HG03135 (cell line): Measurements from ENCODE around the gene PHLDA3.
"Not testable (repeated sequence)": the region's sequence is repeated elsewhere in the genome, so short reads cannot be mapped to it uniquely, and the experiment has no call there.

ENCODE experiments used
- ATAC-seq: cut with Tn5 transposase; IDR thresholded peaks from one replicate; pipeline ENCODE4 v1.9.1; 2021; ENCODE audit warnings: mild to moderate bottlenecking, moderate library complexity; ENCODE audit not compliant: unreplicated experiment

The PHLDA3 gene

DNA sequence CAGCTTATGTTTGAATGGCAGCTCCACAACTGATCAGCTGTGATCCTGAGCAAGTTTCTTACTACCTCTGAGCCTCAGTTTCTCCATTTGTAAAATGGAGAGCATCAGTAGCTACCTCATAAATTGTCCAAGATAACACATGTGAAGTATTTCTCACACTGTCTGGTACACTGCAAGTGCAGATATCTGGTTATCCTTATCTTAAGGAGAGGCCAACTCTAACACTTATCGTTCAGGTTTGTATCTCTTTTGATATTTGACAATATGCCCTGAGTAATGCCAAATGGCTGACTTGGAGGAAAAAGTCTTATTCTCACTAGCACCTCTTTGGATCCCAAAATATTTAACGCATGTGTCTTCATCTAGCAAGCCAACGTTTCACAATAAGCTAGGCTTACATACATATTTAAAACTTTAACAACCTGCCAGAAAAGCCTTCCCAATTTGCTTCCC lies 35.2 kb upstream of the PHLDA3 start:
- no peak for ATAC-seq

DNA sequence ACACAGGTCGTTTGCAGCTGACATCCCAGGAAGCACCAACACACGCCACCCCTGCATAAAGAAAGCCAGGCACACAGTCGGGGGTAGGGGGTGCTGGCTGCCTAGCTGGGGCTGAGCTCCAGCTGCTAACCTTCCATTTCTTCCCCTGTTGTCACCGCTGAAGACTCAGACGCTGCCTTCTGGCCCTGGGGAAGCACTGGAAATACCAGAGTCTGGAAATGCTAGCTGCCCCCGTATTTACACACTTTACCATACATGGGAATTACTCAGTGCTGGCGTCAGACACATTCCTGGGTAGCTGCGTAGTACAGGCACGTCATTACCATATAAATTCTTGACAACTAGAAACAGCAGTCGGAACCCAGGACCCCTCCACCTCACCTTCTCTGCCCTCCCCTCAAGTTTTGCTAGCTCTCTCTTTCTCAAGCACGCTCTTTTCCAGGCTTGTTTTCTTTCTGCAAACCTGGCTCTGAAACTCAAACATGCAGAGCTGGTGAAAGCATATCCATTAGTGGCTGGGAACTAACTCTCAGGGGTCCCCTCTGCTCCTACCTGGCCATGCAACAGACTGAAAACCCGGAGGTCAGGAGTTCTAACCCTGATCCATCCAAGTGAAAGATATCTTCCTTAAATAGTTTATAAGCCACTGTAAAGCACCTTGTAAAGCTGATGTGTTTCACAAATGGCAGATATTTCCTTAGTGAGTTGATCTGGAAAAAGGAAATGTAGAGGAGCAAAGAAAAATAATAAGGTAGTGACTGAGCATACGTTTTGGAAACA lies 34.6 kb upstream of the PHLDA3 start:
- ATAC-seq = no peak

DNA sequence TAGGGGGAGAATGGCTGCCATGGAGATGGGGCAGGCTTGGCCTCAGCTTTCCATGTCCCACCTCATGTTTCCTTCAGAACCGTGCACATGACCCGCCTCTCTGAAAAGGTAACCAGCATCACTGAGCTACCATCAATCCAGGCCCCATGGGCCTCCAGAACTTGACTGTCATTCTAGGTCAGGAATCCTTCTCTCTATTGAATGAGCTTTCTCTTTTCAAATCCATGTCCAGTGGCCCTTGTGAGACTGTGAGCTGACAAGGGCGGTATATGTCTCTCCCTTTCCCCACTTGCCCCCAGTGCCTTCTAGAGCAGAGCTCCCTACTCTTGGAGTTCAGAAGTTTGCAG lies 33.5 kb upstream of the PHLDA3 start:
- ATAC-seq = no peak

DNA sequence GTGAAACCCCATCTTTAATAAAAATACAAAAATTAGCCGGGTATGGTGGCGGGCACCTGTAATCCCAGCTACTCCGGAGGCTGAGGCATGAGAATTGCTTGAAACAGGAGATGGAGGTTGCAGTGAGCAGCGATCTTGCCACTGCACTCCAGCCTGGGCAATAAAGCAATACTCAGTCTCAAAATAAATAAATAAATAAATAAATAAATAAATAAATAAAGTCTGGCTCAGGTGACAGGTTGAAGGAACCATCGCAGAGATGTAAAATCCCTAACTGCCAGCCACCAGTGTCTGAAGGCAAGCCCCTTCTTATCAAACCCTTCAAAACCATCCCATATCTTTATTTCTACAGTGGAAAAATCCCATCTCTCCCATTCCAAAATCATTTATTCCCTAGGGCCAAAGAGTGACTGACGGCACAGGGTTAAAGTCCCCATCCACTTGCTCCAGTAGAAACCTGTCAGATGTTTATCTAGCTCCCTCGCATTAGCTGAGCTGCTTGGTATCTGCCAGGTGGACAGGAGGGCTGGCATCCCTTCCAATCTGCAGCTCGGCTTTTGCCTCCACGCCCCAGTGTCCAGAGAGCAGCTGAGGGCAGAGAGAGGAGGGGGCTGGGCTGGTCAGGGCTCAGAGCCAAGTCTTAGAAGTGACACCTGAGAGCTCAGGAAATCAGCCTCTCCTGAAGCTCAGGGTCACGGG lies 33.0 kb upstream of the PHLDA3 start:
- no peak for ATAC-seq

DNA sequence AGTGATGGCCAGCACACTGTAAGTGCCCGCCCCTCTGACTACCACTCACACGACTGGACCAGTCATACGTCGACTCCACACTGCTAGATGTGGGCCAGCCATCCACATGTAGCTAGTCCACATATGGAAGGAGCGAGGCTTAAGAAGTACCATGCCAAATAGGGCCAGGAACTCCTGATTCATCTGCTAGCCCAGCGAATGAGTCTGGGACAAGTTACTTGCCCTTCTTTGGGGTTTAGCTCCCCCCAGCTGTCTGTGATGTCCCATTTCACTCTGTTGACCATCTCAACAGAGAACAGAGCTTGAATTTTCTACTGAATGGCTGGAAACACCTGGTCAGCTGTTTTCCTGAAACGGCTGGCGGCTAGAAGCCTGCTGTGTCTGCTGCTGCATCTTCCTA lies 32.2 kb upstream of the PHLDA3 start:
- ATAC-seq = no peak

DNA sequence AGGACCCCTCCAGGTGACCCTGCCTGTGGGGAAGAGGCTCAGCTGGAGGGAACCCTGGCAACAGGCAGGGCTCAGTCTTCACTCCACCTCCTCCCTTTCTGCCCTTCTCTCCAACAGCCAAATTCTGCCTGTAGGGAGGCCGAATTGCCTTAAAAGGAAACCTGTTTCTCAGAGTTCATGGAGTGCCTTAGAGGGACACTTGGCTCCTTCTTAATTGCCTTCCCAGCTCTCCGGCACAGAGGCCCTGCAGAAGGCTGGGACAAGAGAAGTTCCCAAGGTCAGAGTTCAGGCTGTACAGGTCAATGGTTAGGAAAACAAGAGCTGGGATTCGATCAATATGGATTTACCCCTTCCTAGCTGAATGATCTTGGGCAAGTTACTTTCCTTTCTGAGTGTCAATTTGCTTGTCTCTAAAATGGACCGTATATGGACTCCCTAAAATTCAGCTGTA lies 31.7 kb upstream of the PHLDA3 start:
- no peak for ATAC-seq

DNA sequence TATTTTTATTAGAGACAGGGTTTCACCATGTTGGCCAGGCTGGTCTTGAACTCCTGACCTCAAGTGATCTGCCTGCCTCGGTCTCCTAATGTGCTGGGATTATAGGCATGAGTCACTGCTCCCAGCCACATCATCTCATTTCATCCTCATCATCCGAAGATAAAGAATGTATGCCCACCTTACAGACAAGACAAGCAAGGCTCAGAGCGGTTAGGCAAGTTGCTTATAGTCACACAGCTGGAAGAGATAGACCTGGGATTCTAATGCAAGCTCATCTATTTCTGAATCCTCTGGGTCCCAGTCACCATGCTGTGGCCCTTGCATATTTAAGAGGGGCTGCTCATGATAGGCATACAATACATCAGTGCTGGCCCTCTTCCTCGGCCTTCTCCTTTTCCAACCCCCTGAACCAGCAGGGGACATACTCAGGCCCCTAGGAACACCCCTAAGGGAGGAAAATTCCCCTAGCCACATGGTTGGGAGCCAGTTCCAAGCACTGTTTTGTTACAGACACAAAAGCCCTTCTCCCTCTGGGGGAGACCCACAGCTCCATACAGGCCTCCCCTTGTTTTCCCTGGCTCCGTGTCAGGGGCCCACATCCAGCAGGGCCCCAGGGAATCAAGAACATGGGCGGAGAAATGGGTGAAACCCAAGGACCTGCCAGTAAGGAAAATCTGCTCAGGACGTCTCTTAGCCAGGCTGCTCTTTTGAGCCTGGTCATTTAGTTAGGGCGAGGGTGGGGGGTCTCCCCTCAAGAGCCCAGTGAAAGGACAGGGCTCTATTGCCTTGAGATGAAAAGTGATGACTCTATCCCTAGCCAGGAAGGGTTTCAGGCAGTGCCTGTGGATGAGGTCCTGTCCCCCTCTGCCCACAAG lies 31.0 kb upstream of the PHLDA3 start:
- no peak for ATAC-seq

DNA sequence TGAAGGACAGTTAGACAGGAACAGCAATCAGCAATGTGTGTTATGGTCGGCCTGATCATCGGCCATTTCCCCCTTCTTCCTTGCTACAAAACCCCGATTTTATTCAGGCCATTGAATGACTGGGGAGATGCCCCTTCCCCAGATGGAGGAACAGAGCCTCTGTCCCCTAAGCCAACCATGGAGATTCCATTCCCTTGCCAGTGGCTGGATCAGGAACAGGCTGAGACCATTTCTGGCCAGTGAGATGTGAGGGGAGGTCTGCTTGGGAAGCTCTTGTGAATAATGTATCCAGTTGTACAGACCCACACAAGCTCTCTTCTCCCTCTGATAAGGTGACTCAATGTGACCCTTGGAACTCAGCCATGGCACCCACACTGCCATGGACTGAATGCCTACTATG lies 30.2 kb upstream of the PHLDA3 start:
- ATAC-seq = no peak

DNA sequence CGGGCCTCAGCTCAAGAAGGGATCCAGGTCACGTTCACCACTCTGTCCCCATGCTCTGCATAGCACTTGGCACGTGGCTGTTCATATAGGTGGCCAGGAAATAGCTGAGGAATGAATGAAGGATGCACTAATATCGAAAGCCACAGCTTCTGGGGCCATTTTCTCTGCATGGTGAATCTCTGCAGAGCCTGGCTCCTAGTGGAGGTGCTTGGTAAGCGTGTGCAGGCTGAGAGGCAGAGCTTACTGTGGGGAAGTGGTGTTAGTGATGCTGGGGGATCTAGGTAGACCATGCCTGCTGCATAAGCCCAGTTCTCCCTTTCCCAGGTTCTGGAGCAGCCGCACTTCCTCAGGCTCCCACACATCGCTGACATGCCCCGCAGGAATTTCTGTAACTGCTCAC lies 29.6 kb upstream of the PHLDA3 start:
- ATAC-seq = no peak

DNA sequence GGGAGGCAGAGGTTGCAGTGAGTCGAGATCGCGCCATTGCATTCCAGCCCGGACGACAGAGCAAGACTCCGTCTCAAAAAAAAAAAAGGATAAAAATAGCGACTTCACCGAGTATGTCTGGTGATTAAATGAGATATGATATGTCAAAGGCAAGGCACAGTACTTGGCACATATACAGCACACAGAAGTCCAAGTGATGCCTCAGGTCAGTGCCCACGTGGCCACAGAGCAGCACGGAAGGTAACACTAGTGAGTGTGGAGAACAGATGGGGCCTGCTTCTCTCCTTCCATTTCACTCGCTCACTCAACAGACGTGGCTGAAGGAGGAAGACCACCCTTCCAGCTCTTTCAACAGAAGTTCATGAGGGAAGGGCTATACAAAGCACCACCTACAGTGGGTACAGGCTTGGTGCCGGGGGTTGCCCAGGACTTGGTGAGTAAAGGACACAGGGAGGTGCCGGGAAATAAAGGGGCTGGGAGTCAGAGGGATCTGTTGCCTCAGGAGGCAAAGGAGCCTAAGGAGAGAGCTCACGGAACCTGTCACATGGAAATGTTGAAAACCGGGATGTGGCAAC lies 29.0 kb upstream of the PHLDA3 start:
- ATAC-seq = no peak

DNA sequence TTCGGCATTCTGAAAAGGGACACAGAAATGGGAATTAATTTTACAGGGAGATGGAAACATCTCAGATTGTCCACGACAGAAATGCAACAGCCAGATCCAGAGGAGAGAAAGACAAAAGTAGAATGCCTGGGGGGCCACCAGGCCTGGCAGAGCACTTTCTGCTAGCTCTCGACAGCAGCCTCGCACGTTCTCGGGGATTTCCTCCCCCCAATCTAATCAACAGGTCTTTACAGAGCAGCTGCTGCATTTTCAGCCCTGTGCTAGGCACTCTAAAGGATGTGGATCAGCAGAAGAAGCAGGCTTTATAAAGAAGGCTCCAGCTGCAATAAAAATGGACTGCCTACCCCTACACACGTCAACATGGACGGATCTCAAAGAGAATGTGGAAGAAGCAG lies 27.3 kb upstream of the PHLDA3 start:
- ATAC-seq = no peak

DNA sequence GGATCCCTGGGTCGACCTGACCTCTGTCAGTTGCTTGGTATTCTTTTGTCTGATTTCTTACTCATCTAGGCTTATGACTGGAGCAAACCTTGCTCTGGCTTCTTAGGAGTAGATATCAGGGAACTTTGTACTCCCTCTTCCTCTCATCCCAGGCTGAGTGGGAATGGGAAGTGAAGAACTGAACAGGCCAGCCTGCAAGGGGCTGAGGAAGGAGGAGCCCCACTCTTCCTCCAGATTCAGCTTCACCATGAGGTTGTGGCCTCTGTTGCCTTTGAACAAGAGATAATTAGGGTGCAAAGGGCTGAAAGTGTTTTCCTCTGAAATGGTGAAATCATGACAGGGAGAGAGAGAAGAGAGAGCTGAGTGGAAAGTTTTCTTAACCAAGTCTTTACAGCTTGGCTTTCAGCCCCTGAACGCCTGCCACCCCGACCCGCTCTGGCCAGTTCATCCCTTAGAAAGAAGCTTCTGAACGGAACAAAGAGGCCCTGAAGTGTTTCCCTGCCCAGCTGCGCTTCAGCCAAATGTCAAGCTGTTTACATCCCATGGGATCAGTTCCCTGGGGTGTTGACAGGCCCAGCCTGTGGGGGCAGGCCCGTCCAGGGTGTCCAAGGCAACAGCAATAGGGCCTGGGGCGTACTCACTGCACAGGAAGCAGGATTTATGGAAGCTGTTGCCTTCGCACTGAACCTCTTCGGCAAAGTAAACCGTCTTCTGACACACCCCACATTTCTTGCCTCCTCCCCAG lies 26.7 kb upstream of the PHLDA3 start:
- no peak for ATAC-seq

DNA sequence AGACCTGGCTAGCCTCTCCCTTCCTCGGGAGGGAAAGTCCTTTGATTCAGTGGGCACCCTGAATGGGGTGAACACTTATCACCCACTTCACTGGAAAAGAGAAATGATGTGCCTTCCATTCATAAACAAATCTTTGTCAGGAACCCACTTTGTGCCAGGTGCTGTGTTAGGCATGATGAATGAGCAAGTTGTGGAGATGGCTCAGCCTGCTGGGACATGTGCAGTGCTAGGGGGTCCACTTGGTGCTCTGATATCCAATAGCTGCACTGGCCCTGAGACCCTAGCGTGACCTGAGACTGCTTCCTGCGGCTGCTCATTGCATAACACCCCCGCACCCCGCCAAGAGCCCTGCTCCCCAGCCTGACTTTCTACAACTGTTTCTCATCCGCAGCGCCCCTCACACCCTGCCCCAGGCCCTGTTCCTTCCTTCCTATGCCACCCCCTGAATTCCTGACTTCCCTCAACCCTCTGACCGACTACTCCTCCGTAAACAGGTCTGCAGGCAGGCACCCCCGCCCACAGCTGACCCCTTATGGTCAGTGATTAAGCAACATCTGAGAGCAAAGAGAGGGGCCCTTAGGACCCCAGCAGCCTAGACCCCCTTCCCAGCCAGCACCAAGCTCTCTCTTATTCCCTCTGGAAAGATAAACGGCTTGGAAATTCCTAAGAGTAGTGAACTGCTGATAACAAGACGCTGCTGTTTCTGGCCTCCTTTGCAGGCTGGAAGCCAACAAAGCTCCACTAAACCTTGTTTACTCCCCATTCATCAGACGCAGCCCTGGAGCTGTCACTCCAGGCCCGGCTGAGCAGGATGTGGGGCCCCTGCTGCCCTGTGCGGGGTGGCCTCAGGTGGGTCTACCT lies 25.0 kb upstream of the PHLDA3 start:
- ATAC-seq = no peak

DNA sequence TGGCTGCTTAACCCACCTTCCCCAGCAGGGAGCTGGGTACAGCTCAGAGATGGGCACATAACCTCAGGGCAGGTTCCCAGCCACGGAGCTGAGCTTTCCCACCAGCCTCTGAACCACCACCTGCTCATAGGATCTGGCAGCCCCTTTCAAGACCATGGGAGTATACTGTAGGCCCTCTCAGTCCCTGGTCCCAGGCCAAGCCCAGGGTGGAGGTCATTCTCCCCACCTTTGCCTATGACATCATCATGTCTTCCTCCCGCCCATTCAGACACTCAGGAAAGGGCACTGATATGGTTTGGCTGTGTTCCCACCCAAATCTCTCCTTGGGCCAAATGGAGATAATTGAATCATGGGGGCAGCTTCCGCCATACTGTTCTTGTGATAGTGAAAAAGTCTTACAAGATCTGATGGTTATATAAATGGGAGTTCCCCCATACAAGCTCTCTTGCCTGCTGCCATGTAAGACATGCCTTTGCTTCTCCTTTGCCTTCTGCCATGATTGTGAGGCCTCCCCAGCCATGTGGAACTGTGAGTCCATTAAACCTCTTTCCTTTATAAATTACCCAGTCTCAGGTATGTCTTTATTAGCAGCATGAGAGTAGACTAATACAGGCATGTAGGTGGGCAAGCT lies 24.2 kb upstream of the PHLDA3 start:
- not testable (repeated sequence) for ATAC-seq

DNA sequence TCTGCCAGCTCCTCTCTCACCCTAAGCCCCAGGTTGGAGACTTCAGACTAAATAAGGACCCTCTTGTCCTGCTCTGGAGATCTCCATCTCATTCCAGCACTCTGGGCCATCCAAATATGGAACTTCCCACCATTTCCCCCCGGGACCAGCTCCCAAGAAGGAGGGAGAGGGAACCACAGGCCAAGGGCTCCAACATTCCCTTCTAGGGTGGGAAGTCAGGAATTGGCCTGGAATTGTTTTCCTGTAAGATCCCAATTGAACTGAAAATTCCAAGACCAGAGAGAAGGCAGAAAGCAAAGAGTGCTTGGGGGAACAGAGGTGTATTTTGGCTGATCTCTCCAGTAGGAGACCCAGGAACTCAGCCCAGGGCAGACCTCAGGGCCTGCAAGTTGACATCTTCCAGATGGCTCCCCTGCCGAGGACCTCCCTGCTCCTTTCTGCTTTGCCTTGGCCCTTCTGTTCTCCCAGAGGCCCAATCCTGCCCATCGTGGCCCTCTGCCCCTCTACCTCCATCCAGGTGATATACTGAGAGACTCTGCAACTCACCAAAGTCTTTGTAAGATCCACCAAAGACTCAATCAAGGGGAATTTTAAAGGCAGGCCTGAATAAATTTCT lies 23.0 kb upstream of the PHLDA3 start:
- ATAC-seq = no peak

DNA sequence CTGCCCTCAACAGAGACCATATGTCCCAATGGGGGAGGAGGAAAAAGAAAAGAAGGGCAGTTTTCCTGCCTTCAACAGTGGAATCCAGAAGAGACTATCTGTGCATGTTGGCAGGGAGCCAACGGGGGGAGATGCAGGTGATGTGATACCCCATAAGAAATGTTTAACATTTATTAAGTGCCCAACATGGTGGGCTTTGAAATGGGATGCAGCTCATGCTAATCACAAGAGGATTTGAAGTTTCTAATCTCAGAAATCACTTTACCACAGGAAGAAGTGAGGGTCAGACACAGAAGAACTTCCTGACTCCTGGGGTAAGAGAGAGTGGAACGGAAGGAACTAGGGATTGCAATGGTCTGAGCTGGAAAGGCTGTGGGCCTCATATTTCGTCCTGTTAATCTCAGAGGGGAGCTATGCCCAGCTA lies 21.7 kb upstream of the PHLDA3 start:
- no peak for ATAC-seq

DNA sequence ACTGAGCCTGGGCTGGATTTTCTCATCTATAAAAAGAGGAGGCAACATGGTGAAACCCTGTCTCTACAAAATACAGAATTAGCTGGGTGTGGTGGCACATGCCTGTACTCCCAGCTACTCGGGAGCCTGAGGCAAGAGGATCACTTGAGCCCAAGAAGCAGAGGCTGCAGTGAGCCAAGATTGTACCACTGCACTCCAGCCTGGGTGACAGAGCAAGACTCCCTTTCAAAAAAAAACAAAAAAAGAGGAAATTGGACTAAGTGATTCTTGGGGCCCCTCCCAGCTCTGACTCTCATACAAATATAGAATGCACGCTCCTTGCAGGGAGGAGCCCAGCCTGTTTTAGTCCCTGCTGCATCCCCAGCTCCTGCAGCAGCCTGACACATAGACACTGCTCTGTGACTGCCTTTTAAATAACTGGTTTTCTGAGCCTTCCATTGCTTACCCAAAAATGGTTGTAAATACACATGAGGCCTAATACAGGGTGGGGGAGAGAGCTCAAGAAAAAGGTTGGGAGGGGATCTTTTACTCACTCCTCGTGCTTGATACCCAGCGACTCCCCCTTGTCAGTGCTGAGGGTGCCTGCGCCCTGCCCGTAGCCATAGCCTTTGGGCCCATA lies 20.8 kb upstream of the PHLDA3 start:
- ATAC-seq = no peak
